ENCODE measurements around the gene ABHD11.

The ABHD11 gene

GRCh38 chr7:73761854-73762658 is 23.5 kb upstream of the ABHD11 start:
- Histone ChIP-seq H3K79me2 (ENCODE audit: insufficient read depth, low read length) (no peaks in the 10 kb centered on the region), H3K9me2 (ENCODE audit: low read depth, low read length) (no peaks in the 10 kb centered on the region), H3K9me3 (ENCODE audit: low read length) (no peaks in the 10 kb centered on the region), H3K4me2 (ENCODE audit: low read length) (no peak overlapping the region), H2AFZ (ENCODE audit: low read length) (no peak overlapping the region), H4K20me1 (ENCODE audit: insufficient read depth, low read length) (no peaks in the 10 kb centered on the region), H3K36me3 (ENCODE audit: insufficient read depth, low read length) (no peaks in the 10 kb centered on the region), H3K9ac (ENCODE audit: low read length) (no peak overlapping the region), H3K4me3 (ENCODE audit: low read depth, low read length, poor library complexity, severe bottlenecking) (no peak overlapping the region), H3K4me1 (ENCODE audit: insufficient read depth, low read length, severe bottlenecking) (no peaks in the 10 kb centered on the region), H3K27me3 (ENCODE audit: insufficient read depth, low read length) (peaks cover 6% of the 10 kb centered on the region; the same call in 1 of the 2 replicates), H3K27ac (ENCODE audit: low read depth, low read length, poor library complexity, severe bottlenecking) (no peak overlapping the region), H3F3A (ENCODE audit: insufficient read depth, low read length) (no peaks in the 10 kb centered on the region)
- TF ChIP-seq EZH2 (IDR thresholded peaks at IDR 0.05; ENCODE audit: borderline replicate concordance, low read length), result no peak
- TF ChIP-seq CTCF (IDR thresholded peaks at IDR 0.05; ENCODE audit: low read length), result no peak

GRCh38 chr7:73758581-73759138 is 20.1 kb upstream of the ABHD11 start:
- Histone ChIP-seq H3K4me2 (ENCODE audit: low read length) (no peak overlapping the region), H3K36me3 (ENCODE audit: insufficient read depth, low read length) (no peaks in the 10 kb centered on the region), H4K20me1 (ENCODE audit: insufficient read depth, low read length) (no peaks in the 10 kb centered on the region), H3K9ac (ENCODE audit: low read length) (no peak overlapping the region), H3K4me1 (ENCODE audit: insufficient read depth, low read length, severe bottlenecking) (no peaks in the 10 kb centered on the region), H3K79me2 (ENCODE audit: insufficient read depth, low read length) (no peaks in the 10 kb centered on the region), H2AFZ (ENCODE audit: low read length) (no peak overlapping the region), H3F3A (ENCODE audit: insufficient read depth, low read length) (no peaks in the 10 kb centered on the region), H3K9me3 (ENCODE audit: low read length) (no peaks in the 10 kb centered on the region), H3K27ac (ENCODE audit: low read depth, low read length, poor library complexity, severe bottlenecking) (no peak overlapping the region), H3K4me3 (ENCODE audit: low read depth, low read length, poor library complexity, severe bottlenecking) (no peak overlapping the region), H3K9me2 (ENCODE audit: low read depth, low read length) (no peaks in the 10 kb centered on the region), H3K27me3 (ENCODE audit: insufficient read depth, low read length) (peaks cover 6% of the 10 kb centered on the region; the same call in 1 of the 2 replicates)
- TF ChIP-seq EZH2 (IDR thresholded peaks at IDR 0.05; ENCODE audit: borderline replicate concordance, low read length) (no peak), CTCF (IDR thresholded peaks at IDR 0.05; ENCODE audit: low read length) (no peak)

GRCh38 chr7:73749931-73750776 is 11.6 kb upstream of the ABHD11 start:
- Histone ChIP-seq H3K9me2 (ENCODE audit: low read depth, low read length) (no peaks in the 10 kb centered on the region), H3K4me1 (ENCODE audit: insufficient read depth, low read length, severe bottlenecking) (no peaks in the 10 kb centered on the region), H3K27me3 (ENCODE audit: insufficient read depth, low read length) (no peaks in the 10 kb centered on the region), H3K4me2 (ENCODE audit: low read length) (no peak overlapping the region), H3F3A (ENCODE audit: insufficient read depth, low read length) (no peaks in the 10 kb centered on the region), H3K79me2 (ENCODE audit: insufficient read depth, low read length) (no peaks in the 10 kb centered on the region), H3K36me3 (ENCODE audit: insufficient read depth, low read length) (no peaks in the 10 kb centered on the region), H4K20me1 (ENCODE audit: insufficient read depth, low read length) (no peaks in the 10 kb centered on the region), H3K9ac (ENCODE audit: low read length) (no peak overlapping the region), H2AFZ (ENCODE audit: low read length) (no peak overlapping the region), H3K27ac (ENCODE audit: low read depth, low read length, poor library complexity, severe bottlenecking) (no peak overlapping the region), H3K4me3 (ENCODE audit: low read depth, low read length, poor library complexity, severe bottlenecking) (no peak overlapping the region), H3K9me3 (ENCODE audit: low read length) (no peaks in the 10 kb centered on the region; the same call in 1 of the 2 replicates)
- TF ChIP-seq EZH2 (IDR thresholded peaks at IDR 0.05; ENCODE audit: borderline replicate concordance, low read length), result no peak
- no peak for TF ChIP-seq CTCF (IDR thresholded peaks at IDR 0.05; ENCODE audit: low read length)

Measured in OCI-LY1 (cell line).